Lower lobe of right lung (tissue), 2 donors: ENCODE measurements around the gene SLC25A39. TPM values are rescaled to one million over a fixed set of nuclear protein-coding genes. Genes with fewer than 3 reads are reported as not detected.
A peak's percentile ranks its signal among the peaks of the same experiment; 100 is the strongest.

Experiments used
- ATAC-seq, 2 donors: fragments of 200-7000 bp; cut with Tn5 transposase; one replicate each; pipeline ENCODE4 v1.9.1; 2020 to 2022; ENCODE audit warnings: mild to moderate bottlenecking in 2 of 2, moderate library complexity in 2 of 2
- DNase-seq: peaks from one replicate; pipeline ENCODE4 v3.0.0-alpha.2; 2020
- H3K27ac ChIP-seq: fragments of 200-600 bp; one replicate; pipeline ENCODE4 v1.8.0; 2022
- H3K27me3 ChIP-seq: fragments of 200-600 bp; one replicate; pipeline ENCODE4 v1.8.0; 2022; ENCODE audit warnings: low read depth
- H3K36me3 ChIP-seq: fragments of 200-600 bp; one replicate; pipeline ENCODE4 v1.8.0; 2022; ENCODE audit warnings: mild to moderate bottlenecking
- H3K4me1 ChIP-seq: fragments of 200-600 bp; one replicate; pipeline ENCODE4 v1.8.0; 2022
- H3K4me3 ChIP-seq: fragments of 200-600 bp; one replicate; pipeline ENCODE4 v1.8.0; 2022; ENCODE audit warnings: mild to moderate bottlenecking
- H3K9me3 ChIP-seq: fragments of 200-600 bp; one replicate; pipeline ENCODE4 v1.8.0; 2022
- CTCF ChIP-seq: fragments of 200-600 bp; IDR thresholded peaks from one replicate; pipeline ENCODE4 v1.8.0; 2022; ENCODE audit warnings: antibody characterized with exemption, mild to moderate bottlenecking
- intact Hi-C: fragments of 100-400 bp; cut with DNase I; formaldehyde crosslinking; loops from one replicate; pipeline ENCODE4 v1.11.0; 2022
- total RNA-seq: library from RNA; stranded (reverse); fragmentation: NEBNext Ultra II Directional; extraction: Animal tissue kit (Norgen Biotek cat#: 25700); gene quantifications from one replicate; pipeline ENCODE4 v1.2.1, GENCODE V29; 2021
- donor health status: DM: no; HTN: yes; CAD: no; lungs with severe emphysema.

The SLC25A39 gene
- total RNA-seq, 1 donor from 2014 or later = 76.1 TPM

DNA sequence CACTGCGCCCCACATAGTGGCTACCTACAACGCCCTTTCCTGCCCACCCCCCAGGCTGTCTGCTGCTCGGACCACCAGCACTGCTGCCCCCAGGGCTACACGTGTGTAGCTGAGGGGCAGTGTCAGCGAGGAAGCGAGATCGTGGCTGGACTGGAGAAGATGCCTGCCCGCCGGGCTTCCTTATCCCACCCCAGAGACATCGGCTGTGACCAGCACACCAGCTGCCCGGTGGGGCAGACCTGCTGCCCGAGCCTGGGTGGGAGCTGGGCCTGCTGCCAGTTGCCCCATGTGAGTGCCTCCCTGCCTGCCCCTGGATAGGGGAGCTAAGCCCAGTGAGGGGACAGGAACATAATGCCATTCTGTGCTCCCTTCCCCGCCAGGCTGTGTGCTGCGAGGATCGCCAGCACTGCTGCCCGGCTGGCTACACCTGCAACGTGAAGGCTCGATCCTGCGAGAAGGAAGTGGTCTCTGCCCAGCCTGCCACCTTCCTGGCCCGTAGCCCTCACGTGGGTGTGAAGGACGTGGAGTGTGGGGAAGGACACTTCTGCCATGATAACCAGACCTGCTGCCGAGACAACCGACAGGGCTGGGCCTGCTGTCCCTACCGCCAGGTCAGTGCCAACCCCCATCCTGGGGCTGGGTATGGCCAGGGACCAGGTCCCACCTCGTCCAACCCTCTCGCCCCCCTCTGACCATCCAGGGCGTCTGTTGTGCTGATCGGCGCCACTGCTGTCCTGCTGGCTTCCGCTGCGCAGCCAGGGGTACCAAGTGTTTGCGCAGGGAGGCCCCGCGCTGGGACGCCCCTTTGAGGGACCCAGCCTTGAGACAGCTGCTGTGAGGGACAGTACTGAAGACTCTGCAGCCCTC is 27.6 kb upstream of the SLC25A39 start:
- Histone ChIP-seq H3K36me3 (peaks cover 46% of the 10 kb centered on the region), H3K9me3 (no peaks in the 10 kb centered on the region), H3K4me3 (no peak overlapping the region), H3K27ac (no peak overlapping the region), H3K4me1 (peaks cover 17% of the 10 kb centered on the region), H3K27me3 (no peaks in the 10 kb centered on the region)
- intact Hi-C loops = no loop called here
- no peak for TF ChIP-seq CTCF
- no peak for ATAC-seq
- no peak for DNase-seq

- Histone ChIP-seq H3K36me3 (peaks cover 46% of the 10 kb centered on the region), H3K27ac (no peak overlapping the region), H3K27me3 (no peaks in the 10 kb centered on the region), H3K9me3 (no peaks in the 10 kb centered on the region), H3K4me3 (no peak overlapping the region), H3K4me1 (peaks cover 24% of the 10 kb centered on the region)
- no peak for TF ChIP-seq CTCF
- ATAC-seq (no peak), DNase-seq (no peak)
- intact Hi-C loops = no loop called here
Observed at GRCh38 chr17:44351464-44351863, 26.8 kb upstream of the SLC25A39 start.

- Histone ChIP-seq H3K4me3 (no peak overlapping the region), H3K4me1 (peaks cover 31% of the 10 kb centered on the region), H3K27ac (no peak overlapping the region), H3K27me3 (no peaks in the 10 kb centered on the region), H3K36me3 (peaks cover 46% of the 10 kb centered on the region), H3K9me3 (no peaks in the 10 kb centered on the region)
- ATAC-seq (peak; percentile 61 to 69), DNase-seq (peak; percentile 78)
- TF ChIP-seq CTCF = peak; percentile 77
- intact Hi-C loops = no loop called here
Observed at GRCh38 chr17:44350733-44351226, 26.2 kb upstream of the SLC25A39 start.

- DNase-seq = no peak
- intact Hi-C loops = loop anchor here (10.0 kb wide), 1 partner anchor 135 kb away; the partner anchor contains the start of gene UBTF
Observed at GRCh38 chr17:44349553-44350070, 25.0 kb upstream of the SLC25A39 start.

GRCh38 chr17:44348988-44349364 is 24.4 kb upstream of the SLC25A39 start:
- Histone ChIP-seq H3K4me1 (peaks cover 43% of the 10 kb centered on the region), H3K9me3 (no peaks in the 10 kb centered on the region), H3K27me3 (no peaks in the 10 kb centered on the region), H3K4me3 (no peak overlapping the region), H3K36me3 (peaks cover 46% of the 10 kb centered on the region), H3K27ac (no peak overlapping the region)
- no peak for DNase-seq
- no peak for ATAC-seq
- no peak for TF ChIP-seq CTCF
- intact Hi-C loops = loop anchor here (10.0 kb wide), 1 partner anchor 134 kb away; the partner anchor contains the start of gene UBTF

More at GRCh38 chr17:44349553-44350070, 25.0 kb upstream of the SLC25A39 start:
- H3K9me3 ChIP-seq = no peaks in the 10 kb centered on the region
- no peak for ATAC-seq
- TF ChIP-seq CTCF = no peak
- peaks cover 37% of the 10 kb centered on the region for H3K4me1 ChIP-seq
- no peak overlapping the region for H3K4me3 ChIP-seq
- peaks cover 46% of the 10 kb centered on the region for H3K36me3 ChIP-seq
- no peaks in the 10 kb centered on the region for H3K27me3 ChIP-seq
- H3K27ac ChIP-seq = no peak overlapping the region
